ENCODE measurements around the gene DDX42. TPM values are rescaled to one million over a fixed set of nuclear protein-coding genes. Genes with fewer than 3 reads are reported as not detected.

DDX42 gene
- total RNA-seq, 1 experiment from 2014 or later = 128 TPM

DNA sequence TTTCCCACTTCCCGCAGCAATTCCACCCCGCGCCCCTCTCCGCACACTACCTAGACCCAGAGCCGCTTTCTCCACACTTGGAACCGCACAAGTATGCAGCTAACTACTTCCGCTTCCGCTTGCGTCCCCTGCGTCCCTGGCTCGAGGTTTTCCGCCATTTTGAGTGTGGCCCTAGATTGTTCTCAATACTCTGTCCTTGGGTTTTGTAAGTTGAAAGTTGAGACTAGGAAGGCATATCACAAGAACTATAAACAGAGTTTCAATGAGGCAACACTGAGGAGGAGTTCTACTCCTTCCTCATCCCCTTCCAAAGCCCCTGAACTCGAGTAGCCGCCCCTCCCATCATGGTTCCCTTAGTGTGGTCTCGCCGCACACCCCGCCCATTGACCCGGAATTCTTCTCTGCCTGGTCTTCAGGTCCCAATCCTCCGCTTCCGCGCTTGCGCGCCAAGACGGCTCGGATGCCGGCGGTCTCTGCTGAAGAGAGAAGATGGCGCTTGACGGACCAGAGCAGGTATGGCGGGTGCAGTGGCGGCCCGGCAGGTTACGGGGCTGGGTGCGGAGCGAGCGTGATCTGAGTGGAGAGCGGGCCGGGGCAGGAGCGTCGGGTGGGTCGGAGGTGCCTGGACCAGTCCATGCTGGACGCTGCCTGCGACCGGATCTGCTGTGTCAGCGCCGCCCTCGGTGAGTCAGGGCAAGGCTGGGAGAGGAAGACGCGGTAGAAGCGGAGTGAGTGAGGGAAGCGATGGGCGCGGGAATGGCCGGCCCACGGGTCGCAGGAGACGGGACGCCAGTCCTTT lies 53.2 kb downstream of the DDX42 start, which contains the start of the genes FTSJ3 and PSMC5:
FTSJ3 (minus strand) TSS at position 662 of the 799 bp plus-strand sequence. CDS start 761 bp downstream, outside the sequence.
PSMC5 (plus strand) TSS at position 430 of the 799 bp plus-strand sequence; CDS start at position 490, 60 bp downstream.
- peak; percentile 92 for ATAC-seq
- peaks cover 18% of the 10 kb centered on the region for H3K4me1 Mint-ChIP-seq
- POLR2A ChIA-PET = interaction anchor here (0.5 to 1.6 kb wide), 7 partner anchors 12 to 1865 kb away, joined by 3 to 9 read pairs (median 4); partner anchors contain the start of genes CCDC47 and DDX42
- no peaks in the 10 kb centered on the region for H3K9me3 Mint-ChIP-seq
- DNase-seq (ENCODE audit: low spot score) = peak; percentile 92
- CTCF ChIA-PET = interaction anchor here (2.0 to 4.4 kb wide), 2 partner anchors 12 to 21 kb away, joined by 5 to 16 read pairs; no protein-coding TSS in a partner anchor
- peak within 1 kb of the TSS; percentile 96 for H3K4me3 Mint-ChIP-seq
- H3K36me3 Mint-ChIP-seq = peaks cover 76% of the 10 kb centered on the region
- peak within 1 kb of the TSS; percentile 100 for H3K27ac Mint-ChIP-seq
- no peaks in the 10 kb centered on the region for H3K27me3 Mint-ChIP-seq (ENCODE audit: low read depth)
- TF ChIP-seq, protein P1, sequence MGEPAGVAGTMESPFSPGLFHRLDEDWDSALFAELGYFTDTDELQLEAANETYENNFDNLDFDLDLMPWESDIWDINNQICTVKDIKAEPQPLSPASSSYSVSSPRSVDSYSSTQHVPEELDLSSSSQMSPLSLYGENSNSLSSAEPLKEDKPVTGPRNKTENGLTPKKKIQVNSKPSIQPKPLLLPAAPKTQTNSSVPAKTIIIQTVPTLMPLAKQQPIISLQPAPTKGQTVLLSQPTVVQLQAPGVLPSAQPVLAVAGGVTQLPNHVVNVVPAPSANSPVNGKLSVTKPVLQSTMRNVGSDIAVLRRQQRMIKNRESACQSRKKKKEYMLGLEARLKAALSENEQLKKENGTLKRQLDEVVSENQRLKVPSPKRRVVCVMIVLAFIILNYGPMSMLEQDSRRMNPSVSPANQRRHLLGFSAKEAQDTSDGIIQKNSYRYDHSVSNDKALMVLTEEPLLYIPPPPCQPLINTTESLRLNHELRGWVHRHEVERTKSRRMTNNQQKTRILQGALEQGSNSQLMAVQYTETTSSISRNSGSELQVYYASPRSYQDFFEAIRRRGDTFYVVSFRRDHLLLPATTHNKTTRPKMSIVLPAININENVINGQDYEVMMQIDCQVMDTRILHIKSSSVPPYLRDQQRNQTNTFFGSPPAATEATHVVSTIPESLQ (CRISPR knock-in tag; IDR thresholded peaks at IDR 0.05) = no peak
- TF ChIP-seq ZNF121 (CRISPR knock-in tag; IDR thresholded peaks at IDR 0.05) (no peak), ATF1 (CRISPR knock-in tag; IDR thresholded peaks at IDR 0.05) (no peak), ELF4 (CRISPR knock-in tag; IDR thresholded peaks at IDR 0.05; ENCODE audit: low read depth) (no peak), ZNF671 (CRISPR knock-in tag; IDR thresholded peaks at IDR 0.05) (no peak), ZNF396 (CRISPR knock-in tag; IDR thresholded peaks at IDR 0.05; ENCODE audit: borderline replicate concordance) (no peak), ESRRA (CRISPR knock-in tag; IDR thresholded peaks at IDR 0.05; ENCODE audit: borderline replicate concordance) (no peak), ZNF219 (CRISPR knock-in tag; IDR thresholded peaks at IDR 0.05; ENCODE audit: borderline replicate concordance) (no peak), FOXP1 (CRISPR knock-in tag; IDR thresholded peaks at IDR 0.05; ENCODE audit: borderline replicate concordance) (peak; percentile 40; the same call in 1 of the 2 replicates), NFYB (CRISPR knock-in tag; conservative IDR thresholded peaks at IDR 0.05; ENCODE audit: low read depth) (no peak), ZNF317 (CRISPR knock-in tag; IDR thresholded peaks at IDR 0.05; ENCODE audit: borderline replicate concordance, low read depth) (no peak), SOX15 (CRISPR knock-in tag; IDR thresholded peaks at IDR 0.05) (no peak), SMAD4 (CRISPR knock-in tag; IDR thresholded peaks at IDR 0.05) (no peak), CREB1 (CRISPR knock-in tag; IDR thresholded peaks at IDR 0.05) (no peak), NFE2L1 (CRISPR knock-in tag; IDR thresholded peaks at IDR 0.05) (peak; percentile 81; the same call in 1 of the 2 replicates), NR1H2 (CRISPR knock-in tag; IDR thresholded peaks at IDR 0.05) (no peak), FOXK1 (CRISPR knock-in tag; IDR thresholded peaks at IDR 0.05) (peak; percentile 22), IRF2 (CRISPR knock-in tag; IDR thresholded peaks at IDR 0.05; ENCODE audit: borderline replicate concordance, low read depth) (no peak), MXD4 (CRISPR knock-in tag; IDR thresholded peaks at IDR 0.05; ENCODE audit: borderline replicate concordance) (no peak)
- TF ChIP-seq, protein P2, sequence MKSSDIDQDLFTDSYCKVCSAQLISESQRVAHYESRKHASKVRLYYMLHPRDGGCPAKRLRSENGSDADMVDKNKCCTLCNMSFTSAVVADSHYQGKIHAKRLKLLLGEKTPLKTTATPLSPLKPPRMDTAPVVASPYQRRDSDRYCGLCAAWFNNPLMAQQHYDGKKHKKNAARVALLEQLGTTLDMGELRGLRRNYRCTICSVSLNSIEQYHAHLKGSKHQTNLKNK (CRISPR knock-in tag; IDR thresholded peaks at IDR 0.05) = no peak
- TF ChIP-seq, protein P3, sequence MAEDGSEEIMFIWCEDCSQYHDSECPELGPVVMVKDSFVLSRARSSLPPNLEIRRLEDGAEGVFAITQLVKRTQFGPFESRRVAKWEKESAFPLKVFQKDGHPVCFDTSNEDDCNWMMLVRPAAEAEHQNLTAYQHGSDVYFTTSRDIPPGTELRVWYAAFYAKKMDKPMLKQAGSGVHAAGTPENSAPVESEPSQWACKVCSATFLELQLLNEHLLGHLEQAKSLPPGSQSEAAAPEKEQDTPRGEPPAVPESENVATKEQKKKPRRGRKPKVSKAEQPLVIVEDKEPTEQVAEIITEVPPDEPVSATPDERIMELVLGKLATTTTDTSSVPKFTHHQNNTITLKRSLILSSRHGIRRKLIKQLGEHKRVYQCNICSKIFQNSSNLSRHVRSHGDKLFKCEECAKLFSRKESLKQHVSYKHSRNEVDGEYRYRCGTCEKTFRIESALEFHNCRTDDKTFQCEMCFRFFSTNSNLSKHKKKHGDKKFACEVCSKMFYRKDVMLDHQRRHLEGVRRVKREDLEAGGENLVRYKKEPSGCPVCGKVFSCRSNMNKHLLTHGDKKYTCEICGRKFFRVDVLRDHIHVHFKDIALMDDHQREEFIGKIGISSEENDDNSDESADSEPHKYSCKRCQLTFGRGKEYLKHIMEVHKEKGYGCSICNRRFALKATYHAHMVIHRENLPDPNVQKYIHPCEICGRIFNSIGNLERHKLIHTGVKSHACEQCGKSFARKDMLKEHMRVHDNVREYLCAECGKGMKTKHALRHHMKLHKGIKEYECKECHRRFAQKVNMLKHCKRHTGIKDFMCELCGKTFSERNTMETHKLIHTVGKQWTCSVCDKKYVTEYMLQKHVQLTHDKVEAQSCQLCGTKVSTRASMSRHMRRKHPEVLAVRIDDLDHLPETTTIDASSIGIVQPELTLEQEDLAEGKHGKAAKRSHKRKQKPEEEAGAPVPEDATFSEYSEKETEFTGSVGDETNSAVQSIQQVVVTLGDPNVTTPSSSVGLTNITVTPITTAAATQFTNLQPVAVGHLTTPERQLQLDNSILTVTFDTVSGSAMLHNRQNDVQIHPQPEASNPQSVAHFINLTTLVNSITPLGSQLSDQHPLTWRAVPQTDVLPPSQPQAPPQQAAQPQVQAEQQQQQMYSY (CRISPR knock-in tag; IDR thresholded peaks at IDR 0.05) = peak; percentile 56; the same call in 1 of the 2 replicates
- TF ChIP-seq, protein P4, sequence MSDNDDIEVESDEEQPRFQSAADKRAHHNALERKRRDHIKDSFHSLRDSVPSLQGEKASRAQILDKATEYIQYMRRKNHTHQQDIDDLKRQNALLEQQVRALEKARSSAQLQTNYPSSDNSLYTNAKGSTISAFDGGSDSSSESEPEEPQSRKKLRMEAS (CRISPR knock-in tag; IDR thresholded peaks at IDR 0.05) = peak; percentile 81
- TF ChIP-seq, protein P5, sequence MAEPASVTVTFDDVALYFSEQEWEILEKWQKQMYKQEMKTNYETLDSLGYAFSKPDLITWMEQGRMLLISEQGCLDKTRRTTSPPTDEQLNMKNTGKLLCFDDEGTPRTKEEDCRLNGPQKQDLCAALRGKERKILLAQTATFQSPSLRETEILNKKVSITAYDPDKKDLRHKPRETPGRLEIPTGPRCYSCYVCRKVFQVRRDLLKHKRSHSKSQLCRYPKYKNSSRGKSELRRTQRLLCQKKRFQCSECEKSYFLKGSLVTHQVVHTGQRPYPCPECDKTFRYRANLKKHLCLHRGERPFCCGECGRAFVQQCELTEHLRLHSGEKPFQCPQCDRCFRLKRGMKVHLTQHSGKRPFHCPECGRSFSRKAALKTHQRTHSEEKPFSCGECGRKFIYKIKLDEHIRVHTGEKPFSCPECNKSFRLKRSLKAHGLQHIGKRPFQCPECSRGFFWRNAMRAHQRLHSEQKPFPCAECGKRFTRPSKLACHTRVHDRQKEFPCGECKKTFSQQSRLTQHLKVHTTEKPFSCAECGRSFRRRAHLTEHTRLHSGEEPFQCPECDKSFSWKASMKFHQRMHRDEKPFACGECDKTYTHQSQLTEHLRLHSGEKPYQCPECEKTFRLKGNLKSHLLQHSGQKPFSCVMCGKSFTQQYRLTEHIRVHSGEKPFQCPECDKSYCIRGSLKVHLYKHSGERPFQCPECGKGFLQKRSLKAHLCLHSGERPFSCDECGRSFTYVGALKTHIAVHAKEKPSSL (CRISPR knock-in tag; conservative IDR thresholded peaks at IDR 0.05) = no peak
- TF ChIP-seq, protein P6, sequence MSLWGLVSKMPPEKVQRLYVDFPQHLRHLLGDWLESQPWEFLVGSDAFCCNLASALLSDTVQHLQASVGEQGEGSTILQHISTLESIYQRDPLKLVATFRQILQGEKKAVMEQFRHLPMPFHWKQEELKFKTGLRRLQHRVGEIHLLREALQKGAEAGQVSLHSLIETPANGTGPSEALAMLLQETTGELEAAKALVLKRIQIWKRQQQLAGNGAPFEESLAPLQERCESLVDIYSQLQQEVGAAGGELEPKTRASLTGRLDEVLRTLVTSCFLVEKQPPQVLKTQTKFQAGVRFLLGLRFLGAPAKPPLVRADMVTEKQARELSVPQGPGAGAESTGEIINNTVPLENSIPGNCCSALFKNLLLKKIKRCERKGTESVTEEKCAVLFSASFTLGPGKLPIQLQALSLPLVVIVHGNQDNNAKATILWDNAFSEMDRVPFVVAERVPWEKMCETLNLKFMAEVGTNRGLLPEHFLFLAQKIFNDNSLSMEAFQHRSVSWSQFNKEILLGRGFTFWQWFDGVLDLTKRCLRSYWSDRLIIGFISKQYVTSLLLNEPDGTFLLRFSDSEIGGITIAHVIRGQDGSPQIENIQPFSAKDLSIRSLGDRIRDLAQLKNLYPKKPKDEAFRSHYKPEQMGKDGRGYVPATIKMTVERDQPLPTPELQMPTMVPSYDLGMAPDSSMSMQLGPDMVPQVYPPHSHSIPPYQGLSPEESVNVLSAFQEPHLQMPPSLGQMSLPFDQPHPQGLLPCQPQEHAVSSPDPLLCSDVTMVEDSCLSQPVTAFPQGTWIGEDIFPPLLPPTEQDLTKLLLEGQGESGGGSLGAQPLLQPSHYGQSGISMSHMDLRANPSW (CRISPR knock-in tag; conservative IDR thresholded peaks at IDR 0.05; ENCODE audit: low read depth) = no peak
- TF ChIP-seq, protein P7, sequence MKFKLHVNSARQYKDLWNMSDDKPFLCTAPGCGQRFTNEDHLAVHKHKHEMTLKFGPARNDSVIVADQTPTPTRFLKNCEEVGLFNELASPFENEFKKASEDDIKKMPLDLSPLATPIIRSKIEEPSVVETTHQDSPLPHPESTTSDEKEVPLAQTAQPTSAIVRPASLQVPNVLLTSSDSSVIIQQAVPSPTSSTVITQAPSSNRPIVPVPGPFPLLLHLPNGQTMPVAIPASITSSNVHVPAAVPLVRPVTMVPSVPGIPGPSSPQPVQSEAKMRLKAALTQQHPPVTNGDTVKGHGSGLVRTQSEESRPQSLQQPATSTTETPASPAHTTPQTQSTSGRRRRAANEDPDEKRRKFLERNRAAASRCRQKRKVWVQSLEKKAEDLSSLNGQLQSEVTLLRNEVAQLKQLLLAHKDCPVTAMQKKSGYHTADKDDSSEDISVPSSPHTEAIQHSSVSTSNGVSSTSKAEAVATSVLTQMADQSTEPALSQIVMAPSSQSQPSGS (CRISPR knock-in tag; IDR thresholded peaks at IDR 0.05; ENCODE audit: borderline replicate concordance, low read depth) = no peak

Data from WTC11 (cell line).